Gastrocnemius medialis (tissue), 4 donors: Measurements from ENCODE around the gene SGCE.

Experiments
- CTCF ChIP-seq, 5 experiments: fragments of 450-650 bp in 3 of 5; fragments of 200-600 bp in 2 of 5; sonication (generic) in 2 of 5; IDR thresholded peaks in 4 of 5; conservative IDR thresholded peaks in 1 of 5; 1 replicate in 4 of 5; 2 replicates in 1 of 5; pipeline ENCODE4 v1.5.1; 2016 to 2019; ENCODE audit warnings: antibody characterized with exemption in 5 of 5, mild to moderate bottlenecking in 3 of 5, moderate library complexity in 3 of 5
- POLR2A ChIP-seq, 2 donors: fragments of 450-650 bp; IDR thresholded peaks; one replicate each; pipeline ENCODE4 v1.6.1; 2017; ENCODE audit warnings: antibody characterized with exemption in 2 of 2, mild to moderate bottlenecking in 2 of 2, moderate library complexity in 2 of 2

GRCh38 chr7:94595717-94596116, 60.2 kb downstream of the SGCE start:
- no peak for TF ChIP-seq POLR2A (IDR thresholded peaks at IDR 0.05)
- TF ChIP-seq CTCF (IDR thresholded peaks at IDR 0.05 in 4 of 5, conservative IDR thresholded peaks at IDR 0.05 in 1 of 5), result no peak
